Measurements from ENCODE around the gene SLC29A1. TPM values are rescaled to one million over a fixed set of nuclear protein-coding genes. Genes with fewer than 3 reads are reported as not detected.

The SLC29A1 gene
- total RNA-seq, 1 experiment from 2014 or later = 81.3 TPM

DNA sequence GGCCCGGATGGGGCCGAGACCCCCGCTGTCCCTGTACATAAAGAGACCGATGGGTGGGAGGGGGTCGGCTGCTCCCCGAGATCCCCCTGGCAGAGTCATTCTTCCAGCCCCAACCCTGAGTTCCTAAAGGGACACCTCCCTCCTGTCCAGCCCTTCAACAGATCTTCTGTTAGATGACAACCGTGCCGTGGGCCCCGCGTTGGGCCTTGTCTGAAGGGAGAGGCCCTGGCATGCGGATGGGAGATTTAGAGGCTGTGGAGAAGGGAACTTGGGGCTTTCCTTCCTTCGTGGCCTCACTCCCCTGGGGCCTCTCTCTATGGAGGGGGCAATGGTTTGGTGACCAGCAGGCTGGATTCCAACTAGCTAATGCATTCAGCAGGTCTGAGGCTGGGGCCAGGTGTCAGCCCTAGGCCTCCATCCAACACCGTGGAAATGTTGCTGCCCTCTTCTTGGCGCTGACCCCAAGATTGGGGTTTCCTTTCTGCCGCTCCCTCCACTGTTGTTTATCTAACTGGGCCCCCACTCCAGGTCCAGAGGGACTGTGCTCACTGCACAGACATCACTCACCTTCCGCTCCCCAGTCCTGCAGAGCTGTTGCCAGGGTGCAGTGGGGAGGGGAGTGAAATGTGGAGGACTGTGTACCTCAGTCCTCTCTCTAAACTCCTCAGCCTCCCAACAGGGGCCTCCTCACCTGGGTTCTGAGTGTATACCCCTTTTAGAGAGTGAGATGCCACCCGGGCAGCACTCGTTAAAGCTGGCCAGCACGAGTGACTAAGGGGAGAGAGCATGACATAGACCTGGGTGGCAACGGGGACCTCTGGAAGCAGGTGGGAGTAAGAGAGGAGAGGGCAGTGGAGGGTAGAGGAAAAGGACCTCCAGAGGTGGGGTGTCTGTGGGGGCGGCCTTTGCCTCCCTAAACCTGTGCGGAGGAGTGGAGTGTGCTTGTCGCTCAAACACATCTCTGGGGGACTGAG, 53.6 kb downstream of the SLC29A1 start:
- CTCF ChIA-PET = no interaction called here

DNA sequence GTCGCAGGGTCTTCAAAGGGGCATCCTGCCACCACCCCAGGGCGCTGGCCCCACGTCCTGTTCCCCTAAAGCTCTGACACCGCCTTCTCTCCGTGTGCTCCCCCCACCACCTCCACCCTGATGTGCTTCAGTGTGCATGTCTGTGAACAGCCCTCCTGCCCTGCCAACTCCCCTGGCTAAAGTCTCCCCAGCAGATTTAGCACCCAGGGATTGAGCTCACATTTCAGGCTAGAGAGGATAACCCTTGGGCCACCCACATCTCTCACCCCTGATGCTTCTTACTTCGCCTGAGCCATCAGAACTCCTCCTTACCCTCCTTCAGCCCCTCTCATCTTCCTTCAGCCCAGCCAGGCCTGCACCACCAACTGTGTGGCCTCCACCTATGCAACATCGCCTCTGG, 54.4 kb downstream of the SLC29A1 start:
- peaks cover 29% of the 10 kb centered on the region for H3K27me3 Mint-ChIP-seq (ENCODE audit: insufficient read depth, unreplicated experiment)
- no peak for DNase-seq
- intact Hi-C loops (cut with micrococcal nuclease; ENCODE audit: unreplicated experiment) = no loop called here
- POLR2A ChIA-PET = no interaction called here
- Histone ChIP-seq H3K9me3 (no peaks in the 10 kb centered on the region), H3K4me1 (no peaks in the 10 kb centered on the region), H3K36me3 (ENCODE audit: control insufficient read depth, insufficient read depth, low read length) (no peaks in the 10 kb centered on the region), H3K27me3 (replicated peaks; ENCODE audit: control insufficient read depth, insufficient read depth, low read length) (0 out of 2 replicates have a peak, but pooled peaks cover 1% of the 10 kb centered on the region), H3K4me3 (ENCODE audit: low read depth, low read length) (no peak overlapping the region)
- H3K4me3 Mint-ChIP-seq (ENCODE audit: unreplicated experiment) = no peak overlapping the region
- TF ChIP-seq, protein P1, sequence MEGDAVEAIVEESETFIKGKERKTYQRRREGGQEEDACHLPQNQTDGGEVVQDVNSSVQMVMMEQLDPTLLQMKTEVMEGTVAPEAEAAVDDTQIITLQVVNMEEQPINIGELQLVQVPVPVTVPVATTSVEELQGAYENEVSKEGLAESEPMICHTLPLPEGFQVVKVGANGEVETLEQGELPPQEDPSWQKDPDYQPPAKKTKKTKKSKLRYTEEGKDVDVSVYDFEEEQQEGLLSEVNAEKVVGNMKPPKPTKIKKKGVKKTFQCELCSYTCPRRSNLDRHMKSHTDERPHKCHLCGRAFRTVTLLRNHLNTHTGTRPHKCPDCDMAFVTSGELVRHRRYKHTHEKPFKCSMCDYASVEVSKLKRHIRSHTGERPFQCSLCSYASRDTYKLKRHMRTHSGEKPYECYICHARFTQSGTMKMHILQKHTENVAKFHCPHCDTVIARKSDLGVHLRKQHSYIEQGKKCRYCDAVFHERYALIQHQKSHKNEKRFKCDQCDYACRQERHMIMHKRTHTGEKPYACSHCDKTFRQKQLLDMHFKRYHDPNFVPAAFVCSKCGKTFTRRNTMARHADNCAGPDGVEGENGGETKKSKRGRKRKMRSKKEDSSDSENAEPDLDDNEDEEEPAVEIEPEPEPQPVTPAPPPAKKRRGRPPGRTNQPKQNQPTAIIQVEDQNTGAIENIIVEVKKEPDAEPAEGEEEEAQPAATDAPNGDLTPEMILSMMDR (IDR thresholded peaks at IDR 0.05; ENCODE audit: insufficient read depth in 1 of 2, low read depth in 1 of 2, low read length in 1 of 2, severe bottlenecking in 1 of 2, unreplicated experiment in 1 of 2) = no peak
- BruUV-seq (replicated peaks) = no TSS peak
- no peak overlapping the region for H3K27ac Mint-ChIP-seq (ENCODE audit: unreplicated experiment)
- CTCF ChIA-PET = no interaction called here
- H3K4me1 Mint-ChIP-seq (ENCODE audit: low read depth, unreplicated experiment) = no peaks in the 10 kb centered on the region
- H3K9me3 Mint-ChIP-seq (ENCODE audit: unreplicated experiment) = no peaks in the 10 kb centered on the region
- H3K36me3 Mint-ChIP-seq (ENCODE audit: insufficient read depth, unreplicated experiment) = no peaks in the 10 kb centered on the region

More for the DNA sequence above, 53.6 kb downstream of the SLC29A1 start:
- Mint-ChIP-seq H3K4me1 (ENCODE audit: low read depth, unreplicated experiment) (no peaks in the 10 kb centered on the region), H3K9me3 (ENCODE audit: unreplicated experiment) (no peaks in the 10 kb centered on the region), H3K4me3 (ENCODE audit: unreplicated experiment) (no peak overlapping the region), H3K27ac (ENCODE audit: unreplicated experiment) (no peak overlapping the region), H3K36me3 (ENCODE audit: insufficient read depth, unreplicated experiment) (no peaks in the 10 kb centered on the region), H3K27me3 (ENCODE audit: insufficient read depth, unreplicated experiment) (peaks cover 33% of the 10 kb centered on the region)
- BruUV-seq (replicated peaks) = no TSS peak
- no peaks in the 10 kb centered on the region for H3K36me3 ChIP-seq (ENCODE audit: control insufficient read depth, insufficient read depth, low read length)
- no peaks in the 10 kb centered on the region for H3K4me1 ChIP-seq
- H3K4me3 ChIP-seq (ENCODE audit: low read depth, low read length) = no peak overlapping the region
- TF ChIP-seq, protein P1 (IDR thresholded peaks at IDR 0.05; ENCODE audit: insufficient read depth in 1 of 2, low read depth in 1 of 2, low read length in 1 of 2, severe bottlenecking in 1 of 2, unreplicated experiment in 1 of 2) = no peak
- no peaks in the 10 kb centered on the region for H3K27me3 ChIP-seq (replicated peaks; ENCODE audit: control insufficient read depth, insufficient read depth, low read length)
- intact Hi-C loops (cut with micrococcal nuclease; ENCODE audit: unreplicated experiment) = no loop called here
- H3K9me3 ChIP-seq = no peaks in the 10 kb centered on the region
- POLR2A ChIA-PET = no interaction called here
- no peak for DNase-seq

DNA sequence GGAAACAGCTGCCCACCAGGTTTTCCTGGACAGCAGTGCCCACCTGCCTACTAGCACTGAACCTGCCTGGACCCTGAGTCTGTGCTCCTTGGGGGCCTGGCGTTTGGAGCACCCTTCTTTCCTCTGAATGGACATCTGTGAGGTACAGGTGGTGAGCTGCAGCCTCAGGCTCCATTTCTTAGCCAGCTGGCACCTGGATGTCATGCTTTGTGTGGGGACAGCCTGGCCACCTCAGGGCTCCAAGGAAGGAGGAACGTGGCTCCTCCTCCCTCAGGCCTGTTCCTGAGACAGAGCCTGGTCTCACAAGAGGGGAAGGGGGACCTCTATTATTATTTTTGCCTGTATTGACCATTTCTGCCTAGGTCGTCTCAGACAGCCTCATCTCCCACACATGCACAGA, 54.9 kb downstream of the SLC29A1 start:
- DNase-seq = no peak
- Histone ChIP-seq H3K27me3 (replicated peaks; ENCODE audit: control insufficient read depth, insufficient read depth, low read length) (0 out of 2 replicates have a peak, but pooled peaks cover 1% of the 10 kb centered on the region), H3K9me3 (no peaks in the 10 kb centered on the region), H3K4me1 (no peaks in the 10 kb centered on the region), H3K4me3 (ENCODE audit: low read depth, low read length) (no peak overlapping the region), H3K36me3 (ENCODE audit: control insufficient read depth, insufficient read depth, low read length) (no peaks in the 10 kb centered on the region)
- Mint-ChIP-seq H3K27ac (ENCODE audit: unreplicated experiment) (no peak overlapping the region), H3K36me3 (ENCODE audit: insufficient read depth, unreplicated experiment) (no peaks in the 10 kb centered on the region), H3K9me3 (ENCODE audit: unreplicated experiment) (no peaks in the 10 kb centered on the region), H3K4me1 (ENCODE audit: low read depth, unreplicated experiment) (no peaks in the 10 kb centered on the region), H3K4me3 (ENCODE audit: unreplicated experiment) (no peak overlapping the region), H3K27me3 (ENCODE audit: insufficient read depth, unreplicated experiment) (peaks cover 27% of the 10 kb centered on the region)
- intact Hi-C loops (cut with micrococcal nuclease; ENCODE audit: unreplicated experiment) = no loop called here
- TF ChIP-seq, protein P1 (IDR thresholded peaks at IDR 0.05; ENCODE audit: insufficient read depth in 1 of 2, low read depth in 1 of 2, low read length in 1 of 2, severe bottlenecking in 1 of 2, unreplicated experiment in 1 of 2) = no peak
- ChIA-PET CTCF (no interaction called here), POLR2A (no interaction called here)
- BruUV-seq (replicated peaks) = no TSS peak
